A549 (cell line): ENCODE measurements around the gene C5.

Source experiments
- CTCF ChIP-seq: fragments of >200 bp; sonication (Bioruptor Twin); formaldehyde crosslinking; IDR thresholded peaks from 3 replicates; pipeline ENCODE4 v1.5.1; 2016
- MAX ChIP-seq: IDR thresholded peaks from 2 replicates; pipeline ENCODE4 v1.6.1; 2012
- RAD21 ChIP-seq, 2 experiments: fragments of >200 bp in 1 of 2; sonication (Bioruptor Twin) in 1 of 2; formaldehyde crosslinking in 1 of 2; IDR thresholded peaks in 1 of 2; conservative IDR thresholded peaks in 1 of 2; 2 replicates in 1 of 2; 3 replicates in 1 of 2; pipeline ENCODE4 v1.6.1; 2012 to 2018; ENCODE audit warnings: inconsistent platforms in 1 of 2
- RARB ChIP-seq: fragments of 250-450 bp; sonication (Bioruptor Pico); IDR thresholded peaks from 2 replicates; pipeline ENCODE4 v1.8.0; 2021; ENCODE audit warnings: mild to moderate bottlenecking, moderate library complexity
- RCOR1 ChIP-seq: fragments of 150-350 bp; IDR thresholded peaks from 2 replicates; pipeline ENCODE4 v1.6.1; 2014; ENCODE audit warnings: antibody characterized with exemption, low read length, low read depth
- USF2 ChIP-seq: fragments of 450-650 bp; IDR thresholded peaks from 2 replicates; pipeline ENCODE4 v1.6.1; 2014; ENCODE audit warnings: antibody characterized with exemption

GRCh38 chr9:120960001-120960400, 90.1 kb downstream of the C5 start:
- TF ChIP-seq RARB (CRISPR knock-in tag) = no peak
- no peak for TF ChIP-seq MAX
- no peak for TF ChIP-seq RCOR1
- TF ChIP-seq USF2 = no peak
- TF ChIP-seq CTCF = no peak
- TF ChIP-seq RAD21 (conservative IDR thresholded peaks at IDR 0.05 in 1 of 2, IDR thresholded peaks at IDR 0.05 in 1 of 2) = no peak
